ENCODE results near the gene DLG2.

DNA sequence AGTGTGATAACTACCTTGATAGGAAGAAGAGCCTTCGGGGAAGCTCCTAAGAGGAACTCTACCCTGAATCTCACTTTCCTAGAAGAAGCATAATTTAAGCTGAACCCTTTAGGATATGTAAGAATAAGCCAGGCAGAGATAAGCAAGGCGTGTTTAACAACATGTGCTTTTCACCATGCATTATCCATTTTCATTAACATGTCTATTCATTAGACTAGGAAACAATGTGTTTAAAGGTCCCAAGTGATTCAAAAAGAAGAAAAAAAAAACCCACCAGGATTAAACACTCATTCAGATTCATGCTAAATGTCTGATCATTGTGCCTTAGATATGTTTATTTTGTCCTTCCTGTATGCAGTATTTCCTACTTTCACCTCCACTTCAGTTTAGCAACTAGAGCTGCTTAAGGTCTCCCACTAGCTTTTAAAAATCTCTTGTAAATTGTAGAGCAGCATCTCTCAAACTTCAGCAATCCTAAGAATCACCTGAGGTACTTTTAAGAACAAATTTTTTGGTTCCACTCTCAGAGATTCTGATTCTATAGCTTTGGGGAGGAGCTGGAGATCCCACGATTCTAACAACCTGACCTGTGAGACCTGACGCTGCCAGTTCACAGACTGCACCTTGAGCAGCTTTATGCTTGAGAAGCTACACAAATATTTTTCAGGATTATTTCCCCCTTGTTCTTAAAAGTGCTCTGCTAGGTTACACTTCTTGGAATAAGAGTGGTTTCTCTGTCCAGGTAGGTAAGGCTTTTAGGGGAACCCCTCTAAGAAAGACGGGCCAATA is 1385.6 kb downstream of the DLG2 start:
- TF ChIP-seq, protein P1, sequence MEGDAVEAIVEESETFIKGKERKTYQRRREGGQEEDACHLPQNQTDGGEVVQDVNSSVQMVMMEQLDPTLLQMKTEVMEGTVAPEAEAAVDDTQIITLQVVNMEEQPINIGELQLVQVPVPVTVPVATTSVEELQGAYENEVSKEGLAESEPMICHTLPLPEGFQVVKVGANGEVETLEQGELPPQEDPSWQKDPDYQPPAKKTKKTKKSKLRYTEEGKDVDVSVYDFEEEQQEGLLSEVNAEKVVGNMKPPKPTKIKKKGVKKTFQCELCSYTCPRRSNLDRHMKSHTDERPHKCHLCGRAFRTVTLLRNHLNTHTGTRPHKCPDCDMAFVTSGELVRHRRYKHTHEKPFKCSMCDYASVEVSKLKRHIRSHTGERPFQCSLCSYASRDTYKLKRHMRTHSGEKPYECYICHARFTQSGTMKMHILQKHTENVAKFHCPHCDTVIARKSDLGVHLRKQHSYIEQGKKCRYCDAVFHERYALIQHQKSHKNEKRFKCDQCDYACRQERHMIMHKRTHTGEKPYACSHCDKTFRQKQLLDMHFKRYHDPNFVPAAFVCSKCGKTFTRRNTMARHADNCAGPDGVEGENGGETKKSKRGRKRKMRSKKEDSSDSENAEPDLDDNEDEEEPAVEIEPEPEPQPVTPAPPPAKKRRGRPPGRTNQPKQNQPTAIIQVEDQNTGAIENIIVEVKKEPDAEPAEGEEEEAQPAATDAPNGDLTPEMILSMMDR (IDR thresholded peaks at IDR 0.05; ENCODE audit: insufficient read depth, low read length): no peak
- TF ChIP-seq POLR2AphosphoS5 (IDR thresholded peaks at IDR 0.05; ENCODE audit: low read depth) (no peak), GABPA (IDR thresholded peaks at IDR 0.05; ENCODE audit: low read depth) (no peak)
